K562 (cell line): ENCODE data around the gene HDAC7. TPM values are rescaled to one million over a fixed set of nuclear protein-coding genes. Genes with fewer than 3 reads are reported as not detected.
A peak's percentile ranks its signal among the peaks of the same experiment; 100 is the strongest.

Experiments used
- FOXO4 ChIP-seq: fragments of 450-650 bp; formaldehyde crosslinking; IDR thresholded peaks from 2 replicates; pipeline ENCODE4 v1.4.0; 2020; ENCODE audit warnings: mild to moderate bottlenecking, moderate library complexity
- GTF2A2 ChIP-seq: IDR thresholded peaks from 2 replicates; pipeline ENCODE4 v1.6.1; 2016; ENCODE audit warnings: mild to moderate bottlenecking, missing genetic modification characterization, missing compliant biosample characterization
- MCM7 ChIP-seq, 2 experiments: fragments of 450-650 bp; IDR thresholded peaks; 2 replicates each; pipeline ENCODE4 v1.6.1; 2016 to 2018
- RB1 ChIP-seq: fragments of 450-650 bp; IDR thresholded peaks from 2 replicates; pipeline ENCODE4 v1.6.1; 2017; ENCODE audit warnings: low read depth, mild to moderate bottlenecking
- TEAD4 ChIP-seq, 2 experiments: sonication (generic) in 1 of 2; formaldehyde crosslinking in 1 of 2; IDR thresholded peaks; 2 replicates each; pipeline versions ENCODE4 v1.6.1 to v1.8.0; 2012 to 2022; ENCODE audit warnings: borderline replicate concordance in 1 of 2, inconsistent platforms in 1 of 2, low read length in 1 of 2, mild to moderate bottlenecking in 1 of 2, missing genetic modification reagents in 1 of 2
- ZNF212 ChIP-seq: fragments of 450-650 bp; formaldehyde crosslinking; IDR thresholded peaks from 2 replicates; pipeline ENCODE4 v1.4.0; 2020; ENCODE audit warnings: mild to moderate bottlenecking
- ZNF507 ChIP-seq: conservative IDR thresholded peaks from 2 replicates; pipeline ENCODE4 v1.6.1; 2017; ENCODE audit warnings: missing genetic modification characterization, missing compliant biosample characterization
- ZNF609 ChIP-seq: sonication (generic); formaldehyde crosslinking; IDR thresholded peaks from 2 replicates; pipeline ENCODE4 v1.8.1; 2023; ENCODE audit warnings: missing genetic modification reagents, mild to moderate bottlenecking, borderline replicate concordance
- polyA plus RNA-seq, 8 experiments: library from polyadenylated mRNA; depleted of rRNA in 4 of 8; stranded (reverse) in 5 of 8; unstranded in 3 of 8; fragments of >200 nt; fragmentation: Nextera tagmentation in 2 of 8; fragmentation: Illumina TruSeq in 1 of 8; extraction: Ambion mirVana in 2 of 8; extraction: Trizol in 1 of 8; gene quantifications; 2 replicates each; pipeline versions ENCODE4 v1.2.1 to v1.2.3, GENCODE V29; 2011 to 2014; ENCODE audit warnings: inconsistent platforms in 1 of 8, missing spikeins in 1 of 8
- total RNA-seq, 7 experiments: library from RNA; depleted of rRNA in 6 of 7; stranded (reverse); fragments of >200 nt in 6 of 7; fragmentation: Illumina TruSeq in 2 of 7; extraction: Trizol in 2 of 7; gene quantifications; 2 replicates each; pipeline versions ENCODE4 v1.2.1 to v1.2.3, GENCODE V29; 2011 to 2021; ENCODE audit warnings: low replicate concordance in 1 of 7
- TF ChIP-seq, protein P1 (sequence below), 2 experiments: fragments of 450-650 bp in 1 of 2; sonication (generic) in 1 of 2; formaldehyde crosslinking in 1 of 2; IDR thresholded peaks; 2 replicates each; pipeline versions ENCODE4 v1.7.1 to v1.9.0; 2016 to 2022; ENCODE audit warnings: inconsistent platforms in 1 of 2, mild to moderate bottlenecking in 1 of 2, missing genetic modification reagents in 1 of 2

Gene HDAC7
- total and polyA plus RNA-seq, 9 of the 15 experiments (the other 6 are each of a cell fraction or from before 2014, with no cell fraction given), result 2.5 to 129 (median 31.1) TPM

DNA sequence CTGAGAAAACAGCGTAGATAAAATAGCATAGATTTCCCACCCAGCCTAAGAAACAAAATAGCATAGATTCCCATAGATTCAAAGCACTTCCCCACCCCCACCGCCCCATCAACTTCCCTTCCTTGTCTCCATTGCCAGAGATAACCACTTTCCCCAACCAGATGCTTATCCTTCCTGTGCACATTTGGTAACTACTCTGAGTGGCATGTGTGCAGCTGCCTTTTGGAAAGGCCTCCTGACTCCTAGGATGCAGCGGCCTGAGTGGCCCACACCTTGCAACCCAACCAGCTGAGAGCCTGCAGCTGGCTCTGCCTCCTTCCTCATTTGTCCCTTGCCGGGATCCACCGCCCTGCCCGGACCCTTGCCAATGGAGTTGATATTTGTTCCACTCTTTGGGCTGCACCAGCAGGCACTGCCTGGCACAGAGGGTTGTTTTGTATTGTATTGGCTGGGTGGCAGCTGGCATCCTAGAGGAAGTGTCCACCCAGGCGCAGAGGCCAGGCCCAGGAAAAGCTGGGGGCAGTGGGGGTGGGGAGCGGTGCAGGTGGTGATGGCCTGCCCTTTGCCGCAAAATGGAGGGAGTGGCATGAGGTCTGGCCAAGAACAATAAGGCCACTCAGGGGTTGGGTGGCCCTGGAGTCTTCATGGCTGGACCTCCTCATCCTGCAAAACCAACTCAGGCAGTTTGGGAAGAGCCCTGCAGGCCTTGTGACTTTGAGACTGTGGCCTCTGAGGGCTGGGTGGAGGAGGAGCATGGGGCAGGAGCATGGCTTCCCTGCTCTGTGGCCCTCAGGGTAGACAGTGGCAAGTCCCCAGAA is 41.8 kb downstream of the HDAC7 start (continued):
- TF ChIP-seq, protein P1, sequence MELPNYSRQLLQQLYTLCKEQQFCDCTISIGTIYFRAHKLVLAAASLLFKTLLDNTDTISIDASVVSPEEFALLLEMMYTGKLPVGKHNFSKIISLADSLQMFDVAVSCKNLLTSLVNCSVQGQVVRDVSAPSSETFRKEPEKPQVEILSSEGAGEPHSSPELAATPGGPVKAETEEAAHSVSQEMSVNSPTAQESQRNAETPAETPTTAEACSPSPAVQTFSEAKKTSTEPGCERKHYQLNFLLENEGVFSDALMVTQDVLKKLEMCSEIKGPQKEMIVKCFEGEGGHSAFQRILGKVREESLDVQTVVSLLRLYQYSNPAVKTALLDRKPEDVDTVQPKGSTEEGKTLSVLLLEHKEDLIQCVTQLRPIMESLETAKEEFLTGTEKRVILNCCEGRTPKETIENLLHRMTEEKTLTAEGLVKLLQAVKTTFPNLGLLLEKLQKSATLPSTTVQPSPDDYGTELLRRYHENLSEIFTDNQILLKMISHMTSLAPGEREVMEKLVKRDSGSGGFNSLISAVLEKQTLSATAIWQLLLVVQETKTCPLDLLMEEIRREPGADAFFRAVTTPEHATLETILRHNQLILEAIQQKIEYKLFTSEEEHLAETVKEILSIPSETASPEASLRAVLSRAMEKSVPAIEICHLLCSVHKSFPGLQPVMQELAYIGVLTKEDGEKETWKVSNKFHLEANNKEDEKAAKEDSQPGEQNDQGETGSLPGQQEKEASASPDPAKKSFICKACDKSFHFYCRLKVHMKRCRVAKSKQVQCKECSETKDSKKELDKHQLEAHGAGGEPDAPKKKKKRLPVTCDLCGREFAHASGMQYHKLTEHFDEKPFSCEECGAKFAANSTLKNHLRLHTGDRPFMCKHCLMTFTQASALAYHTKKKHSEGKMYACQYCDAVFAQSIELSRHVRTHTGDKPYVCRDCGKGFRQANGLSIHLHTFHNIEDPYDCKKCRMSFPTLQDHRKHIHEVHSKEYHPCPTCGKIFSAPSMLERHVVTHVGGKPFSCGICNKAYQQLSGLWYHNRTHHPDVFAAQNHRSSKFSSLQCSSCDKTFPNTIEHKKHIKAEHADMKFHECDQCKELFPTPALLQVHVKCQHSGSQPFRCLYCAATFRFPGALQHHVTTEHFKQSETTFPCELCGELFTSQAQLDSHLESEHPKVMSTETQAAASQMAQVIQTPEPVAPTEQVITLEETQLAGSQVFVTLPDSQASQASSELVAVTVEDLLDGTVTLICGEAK (IDR thresholded peaks at IDR 0.05), result no peak
- TF ChIP-seq, protein P1 (CRISPR knock-in tag; IDR thresholded peaks at IDR 0.05), result no peak
- no peak for TF ChIP-seq MCM7 (IDR thresholded peaks at IDR 0.05)
- no peak for TF ChIP-seq FOXO4 (CRISPR knock-in tag)
- no peak for TF ChIP-seq ZNF609 (CRISPR knock-in tag)
- TF ChIP-seq GTF2A2, result no peak
- TF ChIP-seq RB1, result no peak
- TF ChIP-seq ZNF212 (CRISPR knock-in tag), result no peak
- peak; percentile 96 for TF ChIP-seq TEAD4 (IDR thresholded peaks at IDR 0.05; ENCODE audit: low read length)
- TF ChIP-seq TEAD4 (CRISPR knock-in tag; IDR thresholded peaks at IDR 0.05; ENCODE audit: borderline replicate concordance), result no peak
- no peak for TF ChIP-seq ZNF507 (tag)
